GM18517 (cell line): Measurements from ENCODE around the gene ZSCAN1.
"Not testable (repeated sequence)": the region's sequence is repeated elsewhere in the genome, so short reads cannot be mapped to it uniquely, and the experiment has no call there.

Experiments used
- ATAC-seq: cut with Tn5 transposase; IDR thresholded peaks from one replicate; pipeline ENCODE4 v1.9.1; 2021; ENCODE audit warnings: mild to moderate bottlenecking, moderate library complexity; ENCODE audit not compliant: unreplicated experiment

The ZSCAN1 gene

GRCh38 chr19:58033741-58034476 is at the start of gene ZSCAN1:
TSS of gene ZSCAN1 (plus strand) at chr19:58034025. CDS start at chr19:58037837, 3,812 bp downstream.
- no peak for ATAC-seq

GRCh38 chr19:57992841-57993240 is 41.0 kb upstream of the ZSCAN1 start:
- ATAC-seq: no peak

- ATAC-seq: no peak
Measured at GRCh38 chr19:58000677-58001076, 33.1 kb upstream of the ZSCAN1 start.

GRCh38 chr19:58001895-58002369 is 31.9 kb upstream of the ZSCAN1 start:
- ATAC-seq: no peak

GRCh38 chr19:58002384-58003173 is 31.2 kb upstream of the ZSCAN1 start, which contains the start of gene ZNF606:
TSS of gene ZNF606 (minus strand) at chr19:58002820. CDS start at chr19:58001319, 1,501 bp downstream.
- ATAC-seq: peak; percentile 83

- ATAC-seq: no peak
Measured at GRCh38 chr19:58003174-58003828, 30.5 kb upstream of the ZSCAN1 start.

- ATAC-seq: no peak
Measured at GRCh38 chr19:58007285-58007684, 26.5 kb upstream of the ZSCAN1 start.

- not testable (repeated sequence) for ATAC-seq
Measured at GRCh38 chr19:58008877-58009276, 24.9 kb upstream of the ZSCAN1 start.

GRCh38 chr19:58009301-58009665 is 24.5 kb upstream of the ZSCAN1 start:
- no peak for ATAC-seq

- ATAC-seq: no peak
Measured at GRCh38 chr19:58009666-58010301, 24.0 kb upstream of the ZSCAN1 start.

GRCh38 chr19:58010507-58010906 is 23.3 kb upstream of the ZSCAN1 start:
- ATAC-seq: no peak

- no peak for ATAC-seq
Measured at GRCh38 chr19:58014141-58014540, 19.7 kb upstream of the ZSCAN1 start.

GRCh38 chr19:58020129-58020528 is 13.7 kb upstream of the ZSCAN1 start:
- ATAC-seq: no peak

- no peak for ATAC-seq
Measured at GRCh38 chr19:58021541-58022282, 12.1 kb upstream of the ZSCAN1 start.

- no peak for ATAC-seq
Measured at GRCh38 chr19:58022283-58022660, 11.6 kb upstream of the ZSCAN1 start.

GRCh38 chr19:58024661-58025060 is 9.2 kb upstream of the ZSCAN1 start:
- ATAC-seq: no peak

GRCh38 chr19:58034477-58034793 is 610 bp downstream of the ZSCAN1 start:
- no peak for ATAC-seq

- ATAC-seq: no peak
Measured at GRCh38 chr19:58035863-58036262, 2.0 kb downstream of the ZSCAN1 start.

GRCh38 chr19:58037927-58038687 is 4.3 kb downstream of the ZSCAN1 start:
- no peak for ATAC-seq
